ENCODE measurements around the gene MBD5. TPM values are rescaled to one million over a fixed set of nuclear protein-coding genes. Genes with fewer than 3 reads are reported as not detected.

MBD5 gene
- total and polyA plus RNA-seq, 4 donors: 4.1 to 63.2 (median 29.5) TPM

DNA sequence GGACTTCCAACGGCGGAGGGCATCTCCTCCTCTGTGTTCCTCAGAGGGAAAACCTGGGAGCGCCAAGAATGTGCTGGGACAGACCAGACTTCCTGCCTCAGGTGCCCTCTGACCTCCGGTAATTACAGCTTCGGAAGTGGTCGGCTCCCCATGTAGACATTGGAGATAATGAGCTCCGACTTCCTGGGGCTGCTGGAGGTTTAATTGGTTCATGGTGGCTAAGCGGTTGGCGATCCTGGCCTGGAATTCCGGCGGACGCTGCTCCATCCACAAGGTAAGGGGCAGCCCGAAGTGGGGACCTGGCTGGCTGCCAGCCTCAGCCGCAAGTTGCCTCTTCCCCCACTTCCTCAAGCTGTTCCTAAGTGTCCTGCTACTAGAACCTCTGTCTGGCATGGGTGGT, 540.5 kb downstream of the MBD5 start:
- Histone ChIP-seq H3K36me3 (ENCODE audit: control insufficient read depth in 1 of 2, insufficient read depth in 2 of 2, low read length in 1 of 2) (no peaks in the 10 kb centered on the region), H3K4me3 (ENCODE audit: low read length in 2 of 2) (no peak overlapping the region), H3K27me3 (ENCODE audit: control insufficient read depth in 1 of 2, insufficient read depth in 2 of 2, low read length in 1 of 2) (no peaks in the 10 kb centered on the region), H3K27ac (ENCODE audit: low read depth in 1 of 2, low read length in 2 of 2) (no peak overlapping the region), H3K9me3 (ENCODE audit: control insufficient read depth, low read length) (no peaks in the 10 kb centered on the region), H3K4me1 (ENCODE audit: control insufficient read depth in 1 of 2, insufficient read depth in 2 of 2, low read length in 2 of 2) (no peaks in the 10 kb centered on the region)
- DNase-seq (no peak), ATAC-seq (ENCODE audit: low FRiP score) (no peak)
- intact Hi-C loops (cut with DNase I): loop anchor here in 1 of 2 donors (10.0 kb wide), 1 partner anchor 433 kb away; no protein-coding TSS in a partner anchor
- 81 to 83% methylated on average over 14 of the region's 14 CpGs for WGBS, 2 donors

DNA sequence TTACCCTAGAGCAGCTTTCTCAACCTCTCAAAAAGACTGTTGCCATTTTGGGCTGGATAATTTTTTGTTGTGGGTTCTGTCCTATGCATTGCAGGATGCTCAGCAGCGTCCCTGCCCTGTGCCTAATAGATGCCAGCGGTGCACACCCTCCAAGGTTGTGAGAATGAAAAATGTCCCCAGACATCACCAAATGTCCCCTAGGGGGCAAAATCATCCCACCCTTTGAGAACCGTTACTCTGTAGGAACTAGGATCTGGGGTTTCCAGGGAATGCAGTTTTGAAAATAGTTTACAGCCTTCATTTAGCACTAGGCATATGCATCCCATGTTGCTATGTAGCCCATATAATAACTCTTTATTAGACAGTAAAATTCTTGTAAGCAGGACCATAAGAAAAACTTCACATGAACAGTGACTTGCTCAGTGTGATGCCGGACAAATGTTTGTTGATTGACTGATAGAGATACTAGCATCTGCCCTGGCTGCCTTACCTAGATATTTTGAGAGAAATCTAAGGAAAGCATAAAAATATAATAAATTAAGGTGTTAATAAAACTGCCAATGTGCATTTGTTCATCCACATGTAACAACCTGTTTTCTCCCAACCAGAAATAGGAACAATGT, 544.5 kb downstream of the MBD5 start:
- ATAC-seq (ENCODE audit: low FRiP score) (no peak), DNase-seq (no peak)
- H3K4me1 ChIP-seq (ENCODE audit: control insufficient read depth in 1 of 2, insufficient read depth in 2 of 2, low read length in 2 of 2): no peaks in the 10 kb centered on the region
- H3K4me3 ChIP-seq (ENCODE audit: low read length in 2 of 2): no peak overlapping the region
- no peaks in the 10 kb centered on the region for H3K27me3 ChIP-seq (ENCODE audit: control insufficient read depth in 1 of 2, insufficient read depth in 2 of 2, low read length in 1 of 2)
- intact Hi-C loops (cut with DNase I): loop anchor here (5.0 to 10.0 kb wide), 2 partner anchors 422 to 429 kb away; no protein-coding TSS in a partner anchor
- H3K9me3 ChIP-seq (ENCODE audit: control insufficient read depth, low read length): no peaks in the 10 kb centered on the region
- WGBS, 2 donors: 53 to 55% methylated on average over 4 of the region's 4 CpGs
- no peak overlapping the region for H3K27ac ChIP-seq (ENCODE audit: low read depth in 1 of 2, low read length in 2 of 2)
- no peaks in the 10 kb centered on the region for H3K36me3 ChIP-seq (ENCODE audit: control insufficient read depth in 1 of 2, insufficient read depth in 2 of 2, low read length in 1 of 2)

Other genes starting within 250 kb of the MBD5 start
- gene ACVR2A, start 176.1 kb upstream of the MBD5 start, total RNA-seq: 10 to 100 TPM; 11.5 to 26.2 TPM
- gene ACVR2A, start 176.1 kb upstream of the MBD5 start, polyA plus RNA-seq: 1 to 10 TPM; 1.6 to 5.3 TPM
- gene ORC4, start 354 bp upstream of the MBD5 start, total RNA-seq: 10 to 100 TPM; 34.9 to 44.6 TPM
- gene ORC4, start 354 bp upstream of the MBD5 start, polyA plus RNA-seq: 10 to 100 TPM in 1 of 2 donors, 1 to 10 TPM in 1; 3.6 to 16.2 TPM

Data from aorta (tissue), 5 donors.